ENCODE measurements around the gene CHCHD3.

- TF ChIP-seq ZNF274 (IDR thresholded peaks at IDR 0.05; ENCODE audit: low read depth, low read length) (no peak), SUZ12 (IDR thresholded peaks at IDR 0.05; ENCODE audit: extremely low read depth, insufficient read depth, insufficient read length) (no peak), YY1 (IDR thresholded peaks at IDR 0.05; ENCODE audit: insufficient read depth, insufficient read length) (no peak)
Observed at GRCh38 chr7:133112976-133113375, 31.1 kb upstream of the CHCHD3 start.

Measured in NT2/D1 (cell line).